Superior temporal gyrus (tissue), 1 donor: Measurements from ENCODE around the gene GBA2.

Experiments
- DNase-seq: peaks from one replicate; pipeline ENCODE4 v3.0.0-alpha.2; 2016; ENCODE audit errors: extremely low spot score

The GBA2 gene

DNA sequence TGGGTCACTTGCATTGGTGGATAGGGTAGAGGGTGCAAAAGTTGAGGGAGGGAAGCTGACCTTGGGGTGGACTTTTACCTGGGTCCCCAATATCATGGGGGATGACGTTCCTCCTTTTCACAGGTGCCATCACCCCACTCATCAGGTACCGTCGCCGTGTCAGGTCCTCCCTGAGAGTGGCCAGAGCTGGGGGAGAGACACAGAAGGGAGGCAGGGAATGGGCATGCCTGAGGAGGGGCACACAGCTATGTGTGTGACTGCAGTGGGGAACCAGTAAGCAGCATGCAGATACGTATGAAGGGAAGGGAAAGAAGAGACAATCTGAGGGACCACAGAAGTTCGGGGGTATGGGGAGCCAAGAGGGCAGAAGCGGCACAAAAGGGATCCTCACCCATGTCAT lies 10.1 kb downstream of the GBA2 start:
- no peak for DNase-seq

DNA sequence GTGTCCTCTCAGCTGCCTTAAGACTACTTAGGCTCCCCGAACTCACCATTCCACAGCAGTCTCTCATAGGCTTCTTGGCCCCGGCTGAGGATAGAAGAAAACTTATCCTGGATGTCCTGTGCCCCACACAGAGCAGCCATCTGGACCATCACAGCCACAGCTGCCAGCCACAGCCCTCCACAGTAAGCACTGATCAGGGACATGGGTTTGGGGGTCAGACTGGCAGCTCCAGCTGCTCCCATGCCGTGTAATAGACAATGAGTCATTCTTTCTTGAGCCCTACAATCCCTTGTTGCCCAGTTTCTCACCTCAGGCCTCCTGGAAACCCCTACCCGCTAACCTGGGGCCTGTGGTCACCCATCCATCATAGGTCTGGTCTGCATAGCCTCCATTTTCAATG lies 10.8 kb downstream of the GBA2 start:
- no peak for DNase-seq

DNA sequence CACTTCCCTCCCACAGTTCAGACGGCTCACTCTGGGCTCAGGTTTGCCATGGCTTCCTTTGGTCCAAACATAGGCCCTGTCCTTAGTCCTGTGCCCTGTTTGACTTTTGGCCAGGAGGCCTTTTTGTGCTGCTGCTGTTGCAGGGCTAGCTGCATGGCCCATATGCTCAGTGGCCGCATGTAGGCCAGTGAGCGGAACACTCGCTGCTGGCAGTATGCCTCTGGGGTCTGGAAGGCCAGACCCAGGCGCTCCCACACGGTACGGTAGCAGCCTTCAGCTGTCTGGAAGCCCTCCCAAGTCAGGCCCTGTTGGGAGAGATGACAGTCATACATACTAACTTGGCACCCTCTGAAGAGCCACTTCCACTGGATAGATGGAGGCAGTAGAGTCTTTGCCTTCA lies 11.9 kb downstream of the GBA2 start:
- no peak for DNase-seq

DNA sequence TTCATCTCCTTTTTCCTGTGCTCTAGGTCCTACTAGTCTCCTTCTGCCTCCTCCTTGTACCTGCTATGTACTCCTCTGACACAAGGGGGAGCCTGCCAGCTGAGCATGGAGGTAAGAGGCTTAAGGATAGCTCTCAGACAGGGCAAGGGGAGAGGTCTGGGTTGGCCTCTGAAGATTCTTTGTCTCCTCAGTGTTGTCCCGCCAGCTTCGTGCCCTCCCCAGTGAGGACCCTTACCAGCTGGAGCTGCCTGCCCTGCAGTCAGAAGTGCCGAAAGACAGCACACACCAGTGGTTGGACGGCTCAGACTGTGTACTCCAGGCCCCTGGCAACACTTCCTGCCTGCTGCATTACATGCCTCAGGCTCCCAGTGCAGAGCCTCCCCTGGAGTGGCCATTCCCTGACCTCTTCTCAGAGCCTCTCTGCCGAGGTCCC lies 12.8 kb downstream of the GBA2 start:
- no peak for DNase-seq

DNA sequence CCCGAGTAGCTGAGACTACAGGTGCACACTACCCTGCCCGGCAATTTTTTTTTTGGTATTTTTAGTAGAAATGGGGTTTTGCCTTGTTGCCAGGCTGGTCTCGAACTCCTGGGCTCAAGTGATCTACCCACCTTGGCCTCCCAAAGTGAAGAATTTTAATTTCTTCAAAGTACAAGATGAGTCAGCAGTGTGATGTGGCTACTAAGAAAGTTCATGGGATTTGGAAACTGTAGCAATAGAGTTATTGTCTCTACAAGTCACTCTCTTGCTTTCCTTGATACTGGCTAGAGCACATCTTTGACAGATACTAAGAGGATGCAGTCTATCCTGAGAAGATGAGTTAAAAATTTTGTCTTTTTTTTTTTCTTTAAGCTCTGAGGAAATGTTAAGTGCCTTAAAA lies 14.9 kb downstream of the GBA2 start:
- DNase-seq: no peak

DNA sequence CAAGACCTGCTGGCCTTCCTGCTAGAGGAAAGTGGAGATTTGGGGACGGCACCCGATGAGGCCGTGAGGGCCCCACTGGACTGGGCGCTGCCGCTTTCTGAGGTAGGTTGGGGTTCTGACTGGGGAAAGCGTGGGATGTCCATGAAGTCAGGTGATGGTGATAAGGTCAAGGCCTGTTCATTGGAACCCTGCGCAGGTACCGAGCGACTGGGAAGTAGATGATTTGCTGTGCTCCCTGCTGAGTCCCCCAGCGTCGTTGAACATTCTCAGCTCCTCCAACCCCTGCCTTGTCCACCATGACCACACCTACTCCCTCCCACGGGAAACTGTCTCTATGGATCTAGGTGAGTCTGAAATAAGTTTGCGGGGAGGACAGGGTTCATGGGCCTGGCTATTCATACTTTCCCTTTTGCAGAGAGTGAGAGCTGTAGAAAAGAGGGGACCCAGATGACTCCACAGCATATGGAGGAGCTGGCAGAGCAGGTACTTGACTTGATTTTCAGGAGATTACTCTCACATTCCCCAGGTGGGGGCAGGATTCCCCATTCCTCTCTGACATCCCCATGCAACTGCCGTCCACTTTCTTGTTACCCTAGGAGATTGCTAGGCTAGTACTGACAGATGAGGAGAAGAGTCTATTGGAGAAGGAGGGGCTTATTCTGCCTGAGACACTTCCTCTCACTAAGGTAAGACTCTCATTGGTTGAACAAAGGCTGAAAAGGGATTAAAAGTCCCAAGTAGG lies 16.1 kb downstream of the GBA2 start:
- no peak for DNase-seq

DNA sequence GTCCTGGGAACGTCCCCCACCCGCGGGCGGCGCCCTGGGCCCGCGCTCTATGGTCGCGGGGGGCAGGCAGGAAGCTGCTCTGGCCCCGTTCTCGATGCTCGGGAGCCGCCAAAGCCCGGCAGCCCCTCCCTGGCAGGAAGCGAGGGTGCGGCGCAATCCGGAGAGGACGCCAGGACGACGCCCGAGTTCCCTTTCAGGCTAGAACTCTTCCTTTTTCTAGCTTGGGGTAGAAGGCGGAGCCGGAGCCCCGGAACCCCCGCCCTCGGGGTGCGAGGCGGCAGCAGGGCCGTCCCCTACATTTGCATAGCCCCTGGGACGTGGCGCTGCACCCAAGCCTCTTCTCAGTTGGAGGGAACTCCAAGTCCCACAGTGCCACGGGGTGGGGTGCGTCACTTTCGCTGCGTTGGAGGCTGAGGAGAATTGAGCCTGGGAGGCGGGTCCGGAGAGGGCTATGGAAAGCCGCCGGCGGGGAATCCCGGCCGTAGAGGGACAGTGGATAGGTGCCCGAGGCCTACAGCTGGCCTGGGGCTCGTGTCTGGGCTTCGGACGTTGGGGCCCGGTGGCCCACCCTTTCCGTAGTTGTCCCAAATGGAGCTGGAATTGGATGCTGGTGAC lies 16.7 kb downstream of the GBA2 start, which contains the start of the genes CREB3 and TLN1:
TSS of gene CREB3 (plus strand) at position 482 of the 615 bp plus-strand sequence. CDS start at position 589, 107 bp downstream.
TSS of gene TLN1 (minus strand) at position 11 of the 615 bp plus-strand sequence. CDS start 6,501 bp downstream, outside the sequence.
- peak; percentile 96 for DNase-seq

DNA sequence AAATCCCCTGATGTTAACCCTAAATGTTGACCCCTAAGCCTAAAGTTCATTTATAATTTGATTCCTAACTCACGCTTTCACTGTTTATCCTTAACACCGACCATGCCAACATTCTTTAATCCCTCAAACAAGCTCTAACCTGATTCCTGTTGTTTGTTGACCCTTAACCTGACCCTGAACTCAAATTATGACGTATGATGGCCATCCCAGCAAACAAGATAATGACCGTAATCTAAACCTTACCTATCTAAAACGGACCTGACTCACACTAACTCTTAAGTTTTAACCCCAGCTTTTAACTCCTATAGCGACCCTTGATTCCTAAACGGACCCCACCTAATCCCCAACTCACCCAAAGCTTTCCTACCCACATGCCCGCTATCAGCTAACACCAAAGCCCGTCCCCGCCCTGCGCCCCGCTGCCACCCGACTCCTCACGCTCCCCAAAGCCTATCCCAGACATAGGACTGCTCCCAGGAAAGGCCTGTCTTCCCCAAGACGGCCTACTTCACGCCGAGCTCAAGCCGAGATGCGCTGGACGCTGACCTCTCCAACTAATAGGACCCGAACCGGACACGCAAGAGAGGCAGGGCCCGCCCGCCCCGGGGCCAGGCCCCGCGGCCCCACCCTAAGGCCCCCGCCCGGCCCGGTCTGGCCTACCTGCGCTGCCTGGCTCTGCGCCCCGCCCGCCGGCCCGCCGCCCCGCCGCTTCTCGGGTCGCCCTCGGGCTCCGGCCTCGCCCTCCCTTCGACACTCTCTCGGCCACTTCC lies 17.4 kb downstream of the GBA2 start:
- no peak for DNase-seq

DNA sequence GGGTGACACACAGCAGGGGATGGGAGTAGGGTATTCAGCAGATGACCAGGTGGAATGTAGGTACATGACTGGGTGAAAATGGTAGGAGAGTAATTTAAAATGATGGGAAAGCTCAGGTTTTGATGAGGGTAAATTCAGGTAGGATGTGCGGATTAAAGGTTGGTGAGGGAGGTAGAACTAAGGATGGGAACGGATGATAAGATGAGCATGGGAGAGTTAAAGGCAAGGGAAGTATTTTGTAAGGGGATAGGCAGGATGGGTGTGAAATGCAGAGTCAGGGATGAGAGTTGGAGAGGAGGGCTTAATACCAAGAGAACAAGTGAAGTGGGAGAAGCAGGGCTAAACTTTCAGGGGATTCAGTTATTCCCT lies 18.6 kb downstream of the GBA2 start:
- DNase-seq: no peak

DNA sequence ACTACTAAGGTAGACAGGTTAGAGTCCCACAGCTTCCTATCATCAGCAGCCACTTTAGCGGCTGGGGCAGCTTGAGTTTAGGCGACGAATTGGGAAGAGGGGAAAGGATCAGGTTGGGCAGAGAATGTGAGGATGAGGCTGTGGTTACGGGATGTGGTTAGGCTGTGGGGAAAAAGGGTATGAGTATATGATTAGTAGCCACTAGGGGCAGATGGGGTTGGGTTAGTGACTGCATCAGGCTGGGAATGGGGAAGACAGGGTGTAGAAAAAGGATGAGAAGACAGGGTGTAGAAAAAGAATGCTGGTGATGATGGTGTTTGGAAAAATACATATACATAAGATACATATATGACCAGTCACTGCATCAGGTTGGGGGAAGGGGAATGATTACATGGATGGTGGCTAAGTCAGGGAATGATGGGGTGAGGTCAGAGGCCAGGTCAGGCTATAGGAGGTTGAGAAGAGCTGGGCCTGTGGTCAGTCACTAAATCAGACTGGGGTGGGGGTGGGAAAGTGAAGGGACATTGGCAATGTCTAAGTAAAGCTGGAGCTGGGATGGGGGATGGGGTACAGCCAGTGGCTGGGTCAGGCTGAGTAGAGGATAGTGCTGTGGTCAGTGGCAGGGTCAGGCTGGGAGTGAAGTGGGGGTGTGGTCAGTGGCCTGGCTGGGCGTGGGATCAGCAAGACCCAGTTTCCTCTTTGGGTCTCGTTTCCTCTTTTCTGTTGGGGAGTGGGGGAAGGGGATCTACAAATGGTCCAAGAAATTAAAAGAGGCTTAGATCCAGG lies 19.1 kb downstream of the GBA2 start:
- DNase-seq: peak; percentile 35

DNA sequence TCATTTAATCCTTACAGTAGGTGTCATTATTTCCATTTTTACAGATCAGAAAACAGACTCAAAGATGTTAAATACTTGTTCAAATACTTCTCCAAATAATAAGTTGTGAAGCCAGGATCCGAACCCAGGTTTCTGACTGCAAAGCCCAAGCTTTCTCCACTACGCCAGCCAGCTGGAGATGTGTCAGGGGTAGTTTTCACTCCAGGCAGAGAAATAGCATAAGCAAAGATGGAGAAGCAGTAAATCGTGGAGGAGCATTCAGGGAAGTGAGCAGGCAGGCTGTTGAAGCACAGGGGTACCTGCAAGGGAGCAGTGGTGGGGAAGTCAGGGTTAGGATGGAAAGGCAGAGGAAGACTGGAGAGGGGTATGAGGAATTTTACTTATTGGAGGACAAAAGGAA lies 19.9 kb downstream of the GBA2 start:
- no peak for DNase-seq

DNA sequence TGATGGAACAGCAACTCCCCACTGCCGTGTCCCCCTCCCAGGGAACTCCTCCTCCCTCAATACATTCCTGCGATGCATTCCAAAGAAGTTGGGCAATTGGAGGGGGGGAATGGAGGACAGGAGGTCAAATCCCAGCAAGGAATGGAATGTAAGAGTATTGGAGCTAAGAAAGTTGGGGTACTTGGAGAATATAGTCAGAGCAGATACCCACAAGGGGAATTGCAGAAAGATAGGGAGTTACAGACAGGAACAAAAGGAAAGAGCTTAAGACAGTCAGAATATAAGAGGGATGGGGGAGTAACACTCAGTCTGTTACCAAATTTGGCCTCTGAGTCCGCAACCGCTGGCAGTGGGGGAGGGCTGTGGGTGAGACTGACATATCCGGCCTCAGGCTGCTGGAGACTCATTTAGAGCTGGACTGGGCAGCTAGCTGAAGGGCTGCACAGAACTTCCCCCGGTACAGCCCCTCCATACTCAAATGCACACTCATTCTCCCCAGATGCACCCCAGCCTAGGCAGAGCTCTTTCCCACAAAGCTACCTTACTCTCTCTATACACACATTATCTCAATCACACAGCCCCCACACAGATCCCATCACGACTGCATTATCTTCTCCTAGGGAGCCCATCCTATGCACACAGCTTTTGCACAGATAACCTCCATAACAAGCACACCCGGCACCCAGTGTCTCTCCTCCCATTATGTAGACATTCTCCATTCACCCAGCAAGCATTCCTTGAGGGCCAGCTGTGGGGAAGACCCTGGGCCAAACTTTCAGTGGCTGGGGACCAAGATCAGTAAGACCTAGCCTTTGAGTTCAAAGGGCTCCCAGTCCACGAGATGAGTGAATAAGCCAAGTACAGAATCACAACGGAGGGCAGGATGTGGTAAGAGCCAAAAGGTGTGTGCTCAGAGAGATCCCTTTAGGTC lies 20.7 kb downstream of the GBA2 start:
- DNase-seq: no peak

DNA sequence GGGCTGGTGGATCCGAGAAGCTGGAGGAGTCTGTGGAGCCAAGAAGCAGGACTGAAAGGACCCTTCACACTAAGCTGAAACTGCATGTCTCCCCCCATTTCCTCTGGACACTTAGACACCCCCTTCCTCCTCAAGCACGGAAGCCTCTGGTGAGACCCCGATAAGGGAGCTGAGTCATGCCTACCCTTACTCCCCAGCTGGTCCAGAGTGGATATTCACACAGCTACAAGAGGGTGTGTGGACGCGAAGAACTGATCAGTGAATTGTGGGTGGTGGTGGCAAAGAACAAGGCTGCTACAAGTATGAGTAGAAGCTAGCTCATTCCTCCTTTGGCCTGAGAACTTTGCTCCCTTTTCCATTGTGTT lies 21.4 kb downstream of the GBA2 start:
- no peak for DNase-seq

DNA sequence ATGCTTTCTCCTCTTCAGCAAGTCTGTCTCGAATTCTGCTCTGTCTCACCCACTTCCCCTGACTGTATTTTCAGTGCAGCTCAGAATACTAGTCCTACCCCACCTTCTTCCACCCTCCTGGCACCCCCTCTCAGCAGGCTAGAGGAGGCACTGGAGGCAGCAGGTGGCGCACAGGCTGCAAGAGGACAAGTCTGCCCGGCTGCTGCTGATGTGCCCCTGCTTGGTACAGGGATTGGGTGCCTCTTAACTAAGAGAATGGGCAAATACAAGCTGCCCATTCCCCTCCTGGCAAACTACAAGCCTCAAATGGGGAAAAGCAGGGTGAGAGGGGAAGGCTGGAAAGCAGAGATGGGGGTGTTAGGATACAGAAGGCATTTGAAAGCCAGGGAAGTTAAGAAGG lies 22.1 kb downstream of the GBA2 start:
- no peak for DNase-seq

DNA sequence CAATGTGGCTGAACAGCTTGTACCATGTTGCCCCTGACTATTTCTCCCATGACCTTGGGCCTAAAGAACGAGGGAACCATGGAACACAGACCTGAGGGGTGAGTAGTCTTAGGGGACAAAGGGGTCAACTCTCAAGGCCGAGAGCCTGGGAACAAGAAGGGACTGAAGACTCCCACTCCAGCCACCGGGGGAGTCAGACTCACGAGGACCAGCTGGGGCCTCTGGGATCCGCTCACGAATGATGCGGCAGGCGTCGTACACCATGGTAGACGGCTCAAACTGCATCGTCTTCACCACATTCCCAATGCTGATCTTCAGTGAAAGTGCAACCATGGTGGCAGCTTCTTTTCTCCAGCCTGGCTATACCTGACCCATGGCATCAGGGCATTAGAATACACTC lies 23.7 kb downstream of the GBA2 start:
- no peak for DNase-seq

DNA sequence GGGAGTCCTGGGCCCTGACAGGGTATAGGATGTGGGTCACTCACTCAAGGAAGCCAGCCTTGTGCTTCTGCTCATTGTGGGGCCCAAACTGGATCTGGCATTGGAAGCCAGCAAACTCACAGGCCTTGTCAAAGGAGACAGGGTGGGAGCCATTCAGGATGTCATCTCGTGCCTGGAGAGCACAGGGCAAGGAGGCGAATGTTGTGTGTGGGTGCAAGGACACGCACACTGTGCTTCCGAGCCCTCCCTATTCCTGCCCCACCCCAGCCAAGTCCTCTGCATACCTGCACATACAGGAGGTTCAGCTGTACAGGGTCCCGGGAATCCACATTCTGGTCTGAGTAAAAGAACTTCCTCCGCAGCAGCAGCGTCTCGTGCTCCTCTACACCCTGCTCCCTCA lies 25.1 kb downstream of the GBA2 start:
- no peak for DNase-seq

DNA sequence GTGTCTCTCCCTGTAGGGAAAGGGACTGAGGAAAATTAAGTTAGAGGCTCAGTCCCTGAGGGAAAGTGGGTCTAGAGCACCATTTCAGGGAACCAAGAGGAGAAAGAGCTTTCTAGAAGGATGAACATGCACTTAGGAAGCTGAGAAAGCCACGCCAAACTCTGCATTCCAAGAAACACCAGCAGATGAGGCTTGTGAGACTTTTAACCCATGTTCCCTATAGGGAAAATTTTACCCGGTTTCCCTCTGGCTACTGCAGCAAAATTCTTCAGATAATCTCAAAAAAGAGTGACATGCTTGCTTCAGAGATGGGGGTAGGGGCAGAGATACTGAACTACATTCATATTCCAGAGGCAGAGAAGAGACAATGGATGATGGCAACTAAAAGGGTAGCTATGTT lies 25.6 kb downstream of the GBA2 start:
- no peak for DNase-seq

DNA sequence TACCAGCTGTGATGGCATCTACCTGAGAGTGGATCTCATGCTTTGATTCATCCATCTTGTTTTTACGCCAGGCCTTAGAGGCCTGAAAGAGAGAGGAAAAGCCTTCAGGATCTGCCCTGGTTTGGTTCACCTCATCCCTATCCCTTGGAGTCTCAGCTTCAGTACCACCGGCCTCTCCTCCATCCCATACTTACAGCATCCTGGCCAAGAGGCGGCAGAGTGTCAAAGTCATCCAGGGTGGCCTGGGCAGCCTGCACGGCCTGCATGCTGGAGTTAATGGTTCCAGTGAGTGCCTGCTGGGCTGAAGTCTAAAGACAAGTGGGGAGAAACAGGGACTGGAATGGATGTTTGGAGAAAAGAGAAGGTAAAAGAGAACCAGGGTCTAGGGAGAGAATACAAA lies 29.5 kb downstream of the GBA2 start:
- DNase-seq: no peak

DNA sequence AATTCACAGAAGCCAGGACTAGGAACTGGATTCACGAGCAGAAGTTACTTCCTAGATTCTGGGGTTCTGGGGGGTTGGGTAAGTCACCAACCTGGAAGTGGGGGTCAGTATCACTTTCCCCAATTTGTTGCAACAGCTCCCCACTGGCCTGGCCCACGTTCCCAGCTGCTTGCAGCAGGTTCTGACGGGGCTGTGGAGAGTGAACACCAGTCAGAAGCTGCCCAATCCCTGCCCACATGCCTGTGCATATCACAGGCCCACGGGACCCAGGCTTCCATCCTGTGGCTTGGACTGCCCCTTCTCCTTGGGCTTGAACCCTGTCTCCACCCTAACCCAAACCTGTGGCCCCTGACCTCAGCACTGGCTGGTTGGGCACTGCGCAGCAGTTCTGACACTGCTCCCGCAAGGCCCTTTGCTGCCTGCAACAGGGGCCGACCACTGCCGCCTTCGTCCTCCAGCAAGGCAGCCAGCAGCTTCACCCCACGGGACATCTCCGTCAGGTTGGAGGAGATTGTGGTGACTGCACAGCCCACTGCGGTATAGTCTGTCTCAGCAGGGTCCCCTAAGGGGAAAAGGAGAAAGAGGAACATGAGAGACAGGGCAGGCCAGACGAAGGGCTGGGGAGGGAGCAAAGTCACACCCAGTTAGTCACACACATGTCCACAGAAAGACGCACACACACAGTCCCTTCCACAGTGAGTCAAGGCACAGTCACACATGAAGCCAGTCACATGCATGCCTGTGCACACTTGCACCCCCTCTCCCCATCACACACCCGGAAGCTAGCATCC lies 30.1 kb downstream of the GBA2 start:
- no peak for DNase-seq
